Colonic mucosa (tissue), 4 donors: Measurements from ENCODE around the gene NCOA3. TPM values are rescaled to one million over a fixed set of nuclear protein-coding genes. Genes with fewer than 3 reads are reported as not detected.
"Not testable (repeated sequence)": the region's sequence is repeated elsewhere in the genome, so short reads cannot be mapped to it uniquely, and the experiment has no call there.

Experiments
- DNase-seq: peaks from one replicate; pipeline ENCODE4 v3.0.0-alpha.2; 2020
- H3K27ac ChIP-seq: fragments of 200-600 bp; one replicate; pipeline ENCODE4 v1.8.0; 2021
- H3K27me3 ChIP-seq: fragments of 200-600 bp; one replicate; pipeline ENCODE4 v1.8.0; 2021
- H3K36me3 ChIP-seq: fragments of 200-600 bp; one replicate; pipeline ENCODE4 v1.8.0; 2021
- H3K4me1 ChIP-seq: fragments of 200-600 bp; one replicate; pipeline ENCODE4 v1.8.0; 2021; ENCODE audit warnings: mild to moderate bottlenecking
- H3K4me3 ChIP-seq: fragments of 200-600 bp; one replicate; pipeline ENCODE4 v1.8.0; 2021
- H3K9ac ChIP-seq, 2 donors: one replicate each; pipeline ENCODE4 v1.7.0; 2013; ENCODE audit warnings: control low read depth in 2 of 2, low read depth in 2 of 2, low read length in 2 of 2
- H3K9me3 ChIP-seq: fragments of 200-600 bp; one replicate; pipeline ENCODE4 v1.8.0; 2021
- CTCF ChIP-seq: fragments of 200-600 bp; IDR thresholded peaks from one replicate; pipeline ENCODE4 v1.8.0; 2022; ENCODE audit warnings: antibody characterized with exemption, mild to moderate bottlenecking
- intact Hi-C: fragments of 100-400 bp; cut with DNase I; formaldehyde crosslinking; loops from one replicate; pipeline ENCODE4 v1.14.1; 2022
- total RNA-seq, 2 donors: library from RNA; stranded (reverse); fragmentation: NEBNext Ultra II Directional in 1 of 2; extraction: Animal tissue kit (Norgen Biotek cat#: 25700) in 1 of 2; gene quantifications; one replicate each; pipeline ENCODE4 v1.2.1, GENCODE V29; 2021
- donor health status: healthy.
- donor health status: DM: no; HTN: no; CAD: no.
- donor health status: DM: no; HTN: no; CAD: no.

NCOA3 gene
- total RNA-seq, 2 donors from 2014 or later, result 17.1 to 24.2 TPM

GRCh38 chr20:47594157-47594556 is 92.5 kb downstream of the NCOA3 start:
- no peaks in the 10 kb centered on the region for H3K9me3 ChIP-seq
- H3K36me3 ChIP-seq, result no peaks in the 10 kb centered on the region
- no peaks in the 10 kb centered on the region for H3K4me1 ChIP-seq
- no peaks in the 10 kb centered on the region for H3K27me3 ChIP-seq
- no peak overlapping the region for H3K9ac ChIP-seq
- H3K27ac ChIP-seq, result no peak overlapping the region
- no peak for DNase-seq
- no peak for TF ChIP-seq CTCF
- intact Hi-C loops, result no loop called here
- no peak overlapping the region for H3K4me3 ChIP-seq

- H3K9ac ChIP-seq, H3K4me3 ChIP-seq, intact Hi-C loops, H3K4me1 ChIP-seq, H3K36me3 ChIP-seq, H3K27ac ChIP-seq, H3K9me3 ChIP-seq, H3K27me3 ChIP-seq, DNase-seq: not testable (repeated sequence)
Observed at GRCh38 chr20:47595138-47595537, 93.5 kb downstream of the NCOA3 start.

- intact Hi-C loops, result no loop called here
- no peak for DNase-seq
- no peak overlapping the region for H3K9ac ChIP-seq
- no peaks in the 10 kb centered on the region for H3K9me3 ChIP-seq
- TF ChIP-seq CTCF, result no peak
- no peaks in the 10 kb centered on the region for H3K27me3 ChIP-seq
- no peak overlapping the region for H3K4me3 ChIP-seq
- H3K4me1 ChIP-seq, result no peaks in the 10 kb centered on the region
- H3K27ac ChIP-seq, result no peak overlapping the region
- no peaks in the 10 kb centered on the region for H3K36me3 ChIP-seq
Observed at GRCh38 chr20:47596003-47596571, 94.4 kb downstream of the NCOA3 start.

- no peak for DNase-seq
- Histone ChIP-seq H3K4me1 (no peaks in the 10 kb centered on the region), H3K9ac (no peak overlapping the region), H3K27ac (no peak overlapping the region), H3K27me3 (no peaks in the 10 kb centered on the region), H3K36me3 (no peaks in the 10 kb centered on the region), H3K4me3 (no peak overlapping the region), H3K9me3 (no peaks in the 10 kb centered on the region)
- intact Hi-C loops, result no loop called here
- no peak for TF ChIP-seq CTCF
Observed at GRCh38 chr20:47597090-47597489, 95.4 kb downstream of the NCOA3 start.

GRCh38 chr20:47598911-47599744 is 97.4 kb downstream of the NCOA3 start:
- H3K9me3 ChIP-seq, result no peaks in the 10 kb centered on the region
- H3K4me3 ChIP-seq, result no peak overlapping the region
- no peak for TF ChIP-seq CTCF

GRCh38 chr20:47600967-47601547 is 99.4 kb downstream of the NCOA3 start:
- intact Hi-C loops, result no loop called here
- H3K36me3 ChIP-seq, result no peaks in the 10 kb centered on the region
- no peak overlapping the region for H3K9ac ChIP-seq

More at GRCh38 chr20:47598911-47599744, 97.4 kb downstream of the NCOA3 start:
- no peak for DNase-seq
- intact Hi-C loops, result no loop called here
- no peaks in the 10 kb centered on the region for H3K27me3 ChIP-seq
- H3K36me3 ChIP-seq, result no peaks in the 10 kb centered on the region
- no peak overlapping the region for H3K9ac ChIP-seq
- no peak overlapping the region for H3K27ac ChIP-seq
- H3K4me1 ChIP-seq, result no peaks in the 10 kb centered on the region

More at GRCh38 chr20:47600967-47601547, 99.4 kb downstream of the NCOA3 start:
- Histone ChIP-seq H3K4me1 (no peaks in the 10 kb centered on the region), H3K4me3 (no peak overlapping the region), H3K27me3 (no peaks in the 10 kb centered on the region), H3K9me3 (no peaks in the 10 kb centered on the region), H3K27ac (no peak overlapping the region)
- DNase-seq, result no peak
- TF ChIP-seq CTCF, result no peak
